H1 (cell line): ENCODE measurements around the gene ARMH4. TPM values are rescaled to one million over a fixed set of nuclear protein-coding genes. Genes with fewer than 3 reads are reported as not detected.

ENCODE experiments used
- CTCF ChIA-PET: fragments of 300-600 bp; sonication (Branson Sonifier 250); formaldehyde crosslinking; loops from one replicate; lab custom pipeline; 2021; ENCODE audit not compliant: partially characterized antibody; lab: Charles Lee
- POLR2A ChIA-PET: fragments of 300-600 bp; sonication (Branson Sonifier 250); formaldehyde crosslinking; loops from one replicate; lab custom pipeline; 2021; ENCODE audit warnings: inconsistent platforms; ENCODE audit not compliant: partially characterized antibody; lab: Charles Lee
- DNase-seq, 2 experiments: peaks; one replicate each; pipeline versions ENCODE4 v3.0.0 to v3.0.0-alpha.2; 2010 to 2022; ENCODE audit warnings: low spot score in 2 of 2, low read depth in 1 of 2, mixed read lengths in 1 of 2
- FAIRE-seq: peaks from 2 replicates; lab custom pipeline; 2011; peaks lifted over from hg19 to GRCh38; lab: Jason Lieb, UNC
- H2AFZ ChIP-seq: 2 replicates; pipeline ENCODE4 v1.8.1; 2012; ENCODE audit warnings: low read length, inconsistent platforms
- H2AK5ac ChIP-seq: 2 replicates; pipeline ENCODE4 v1.6.1; 2013; ENCODE audit warnings: low read depth, low read length
- H2BK120ac ChIP-seq: replicated peaks from 2 replicates; pipeline ENCODE3; 2013; ENCODE audit warnings: low read depth, low read length, inconsistent platforms
- H2BK12ac ChIP-seq: 2 replicates; pipeline ENCODE4 v1.6.1; 2013; ENCODE audit warnings: low read depth, low read length
- H2BK15ac ChIP-seq: 2 replicates; pipeline ENCODE4 v1.6.1; 2013; ENCODE audit warnings: low read length
- H2BK20ac ChIP-seq: 2 replicates; pipeline ENCODE4 v1.6.1; 2013; ENCODE audit warnings: low read length
- H2BK5ac ChIP-seq: 2 replicates; pipeline ENCODE4 v1.6.1; 2013; ENCODE audit warnings: low read depth, low read length
- H3K14ac ChIP-seq: 2 replicates; pipeline ENCODE4 v1.6.1; 2013; ENCODE audit warnings: inconsistent platforms; ENCODE audit not compliant: insufficient read length
- H3K18ac ChIP-seq: 2 replicates; pipeline ENCODE4 v1.6.1; 2013; ENCODE audit warnings: low read length; ENCODE audit errors: extremely low read depth
- H3K23ac ChIP-seq: 2 replicates; pipeline ENCODE4 v1.6.1; 2013; ENCODE audit warnings: inconsistent platforms; ENCODE audit not compliant: insufficient read length
- H3K23me2 ChIP-seq: 2 replicates; pipeline ENCODE4 v1.6.1; 2013; ENCODE audit warnings: low read depth, low read length
- H3K27ac ChIP-seq: 2 replicates; pipeline ENCODE4 v1.6.1; 2011; ENCODE audit warnings: low read depth, low read length, inconsistent platforms
- H3K27me3 ChIP-seq, 4 experiments: replicated peaks in 1 of 4; 1 replicate in 1 of 4; 2 replicates in 3 of 4; pipeline versions ENCODE4 v1.6.1 to v1.8.1; 2011 to 2013; ENCODE audit warnings: low read length in 3 of 4, mild to moderate bottlenecking in 3 of 4, inconsistent platforms in 2 of 4, mixed read lengths in 2 of 4, moderate library complexity in 1 of 4; ENCODE audit not compliant: control insufficient read depth in 3 of 4, insufficient read depth in 3 of 4; ENCODE audit errors: extremely low read depth in 1 of 4
- H3K36me3 ChIP-seq, 4 experiments: 2 replicates each; pipeline versions ENCODE4 v1.6.1 to v1.8.1; 2011 to 2013; ENCODE audit warnings: mild to moderate bottlenecking in 4 of 4, low read length in 3 of 4, moderate library complexity in 2 of 4, control low read depth in 1 of 4, inconsistent platforms in 1 of 4; ENCODE audit not compliant: insufficient read depth in 4 of 4, control insufficient read depth in 2 of 4
- H3K4ac ChIP-seq: replicated peaks from 2 replicates; pipeline ENCODE3; 2013; ENCODE audit warnings: low read length, low read depth, mixed read lengths, inconsistent platforms; ENCODE audit not compliant: insufficient read length
- H3K4me1 ChIP-seq, 4 experiments: replicated peaks in 1 of 4; 1 replicate in 1 of 4; 2 replicates in 3 of 4; pipeline versions ENCODE4 v1.6.1 to v1.8.1; 2011 to 2013; ENCODE audit warnings: low read length in 3 of 4, inconsistent platforms in 2 of 4, mixed read lengths in 1 of 4; ENCODE audit not compliant: insufficient read depth in 4 of 4, control insufficient read depth in 3 of 4
- H3K4me2 ChIP-seq, 2 experiments: 2 replicates each; pipeline versions ENCODE4 v1.6.1 to v1.8.1; 2011 to 2013; ENCODE audit warnings: low read depth in 2 of 2, low read length in 2 of 2, control low read depth in 1 of 2, inconsistent platforms in 1 of 2, mild to moderate bottlenecking in 1 of 2; ENCODE audit not compliant: insufficient read depth in 1 of 2
- H3K4me3 ChIP-seq, 4 experiments: fragments of 200-600, 300-600 bp in 1 of 4; sonication (generic), shearing (Covaris generic), sonication (Bioruptor Twin) in 1 of 4; 2 replicates each; pipeline versions ENCODE4 v1.5.1 to v1.8.1; 2011 to 2016; ENCODE audit warnings: low read length in 4 of 4, low read depth in 3 of 4, control low read depth in 2 of 4, inconsistent platforms in 2 of 4, mild to moderate bottlenecking in 2 of 4, mixed read lengths in 1 of 4, moderate library complexity in 1 of 4; ENCODE audit not compliant: insufficient read depth in 2 of 4; ENCODE audit errors: extremely low read depth in 1 of 4
- H3K56ac ChIP-seq: replicated peaks from 2 replicates; pipeline ENCODE3; 2013; ENCODE audit warnings: low read depth, mild to moderate bottlenecking, mixed read lengths, low read length, inconsistent platforms; ENCODE audit not compliant: insufficient read length
- H3K79me1 ChIP-seq: 2 replicates; pipeline ENCODE4 v1.6.1; 2013; ENCODE audit warnings: low read depth, low read length, control low read depth
- H3K79me2 ChIP-seq, 2 experiments: 2 replicates each; pipeline versions ENCODE4 v1.6.1 to v1.8.1; 2012 to 2013; ENCODE audit warnings: low read length in 2 of 2, mild to moderate bottlenecking in 2 of 2, inconsistent platforms in 1 of 2; ENCODE audit not compliant: insufficient read depth in 2 of 2, control insufficient read depth in 1 of 2
- H3K9ac ChIP-seq, 4 experiments: replicated peaks in 1 of 4; 1 replicate in 1 of 4; 2 replicates in 3 of 4; pipeline versions ENCODE4 v1.6.1 to v1.8.1; 2011 to 2013; ENCODE audit warnings: low read depth in 3 of 4, low read length in 3 of 4, control low read depth in 2 of 4, mild to moderate bottlenecking in 2 of 4, moderate library complexity in 2 of 4, inconsistent platforms in 1 of 4; ENCODE audit errors: extremely low read depth in 1 of 4
- H3K9me3 ChIP-seq, 2 experiments: 2 replicates each; pipeline versions ENCODE4 v1.6.1 to v1.8.1; 2012 to 2013; ENCODE audit warnings: mild to moderate bottlenecking in 2 of 2, moderate library complexity in 2 of 2, control low read depth in 1 of 2, inconsistent platforms in 1 of 2, low read depth in 1 of 2, low read length in 1 of 2, mixed read lengths in 1 of 2; ENCODE audit not compliant: insufficient read depth in 2 of 2
- H4K20me1 ChIP-seq, 2 experiments: replicated peaks in 1 of 2; 2 replicates each; pipeline versions ENCODE3 to v1.8.1; 2011 to 2013; ENCODE audit warnings: inconsistent platforms in 2 of 2, low read length in 2 of 2, mild to moderate bottlenecking in 1 of 2; ENCODE audit not compliant: insufficient read depth in 2 of 2, control insufficient read depth in 1 of 2
- H4K5ac ChIP-seq: 2 replicates; pipeline ENCODE4 v1.6.1; 2013; ENCODE audit warnings: low read length, low read depth, mixed read lengths, inconsistent platforms; ENCODE audit not compliant: insufficient read length
- H4K8ac ChIP-seq: 2 replicates; pipeline ENCODE4 v1.8.0; 2013; ENCODE audit warnings: mild to moderate bottlenecking, moderate library complexity, low read length, inconsistent platforms; ENCODE audit not compliant: insufficient read depth; ENCODE audit errors: extremely low read depth
- H4K91ac ChIP-seq: replicated peaks from 2 replicates; pipeline ENCODE3; 2013; ENCODE audit warnings: low read length, mixed read lengths, inconsistent platforms; ENCODE audit not compliant: insufficient read length
- BACH1 ChIP-seq: IDR thresholded peaks from 2 replicates; pipeline ENCODE4 v1.6.1; 2012; ENCODE audit warnings: low read length, improper control_type of control experiment
- FOSL1 ChIP-seq: IDR thresholded peaks from 2 replicates; pipeline ENCODE4 v1.6.1; 2011; ENCODE audit warnings: mild to moderate bottlenecking, low read depth, low read length, moderate library complexity; ENCODE audit not compliant: insufficient read depth
- GTF2F1 ChIP-seq: IDR thresholded peaks from 2 replicates; pipeline ENCODE4 v1.6.1; 2012; ENCODE audit warnings: low read depth, low read length, improper control_type of control experiment, borderline replicate concordance
- KDM1A ChIP-seq: fragments of 200-600, 300-600 bp; sonication (generic); IDR thresholded peaks from 2 replicates; pipeline ENCODE4 v1.7.1; 2016; ENCODE audit warnings: mild to moderate bottlenecking, low read length, borderline replicate concordance
- POLR2AphosphoS5 ChIP-seq: IDR thresholded peaks from 2 replicates; pipeline ENCODE4 v1.6.1; 2011; ENCODE audit warnings: low read depth, low read length
- RAD21 ChIP-seq, 2 experiments: IDR thresholded peaks in 1 of 2; conservative IDR thresholded peaks in 1 of 2; 2 replicates each; pipeline ENCODE4 v1.6.1; 2011; ENCODE audit warnings: low read depth in 2 of 2, low read length in 2 of 2, improper control_type of control experiment in 1 of 2, inconsistent platforms in 1 of 2, mild to moderate bottlenecking in 1 of 2, moderate library complexity in 1 of 2
- RFX5 ChIP-seq: IDR thresholded peaks from 2 replicates; pipeline ENCODE4 v1.6.1; 2011; ENCODE audit warnings: low read depth, low read length, improper control_type of control experiment, borderline replicate concordance
- SP4 ChIP-seq: IDR thresholded peaks from 2 replicates; pipeline ENCODE4 v1.6.1; 2012; ENCODE audit warnings: low read length, inconsistent platforms
- SRF ChIP-seq: IDR thresholded peaks from 2 replicates; pipeline ENCODE4 v1.6.1; 2011; ENCODE audit warnings: mild to moderate bottlenecking, low read depth, low read length, moderate library complexity
- TAF1 ChIP-seq: IDR thresholded peaks from 2 replicates; pipeline ENCODE4 v1.6.1; 2011; ENCODE audit warnings: mild to moderate bottlenecking, low read depth, low read length
- TCF12 ChIP-seq: IDR thresholded peaks from 2 replicates; pipeline ENCODE4 v1.6.1; 2011; ENCODE audit warnings: low read depth, mild to moderate bottlenecking, low read length
- WGBS, 2 experiments: shearing (Covaris generic) in 1 of 2; methylation state at CpG; one replicate each; pipeline versions ENCODE4 v1.1.6 to v1.1.7; 2013 to 2015; ENCODE audit warnings: low lambda C conversion rate in 2 of 2, mixed read lengths in 2 of 2, inconsistent platforms in 1 of 2, low coverage in 1 of 2, missing lambda C conversion rate in 1 of 2; ENCODE audit not compliant: insufficient replicate concordance in 2 of 2, insufficient coverage in 1 of 2, insufficient read length in 1 of 2; ENCODE audit errors: extremely low coverage in 1 of 2, missing lambda C conversion rate in 1 of 2; 5-methylcytosine and 5-hydroxymethylcytosine counted together
- polyA plus RNA-seq, 7 experiments: library from polyadenylated mRNA; depleted of rRNA in 3 of 7; stranded (reverse) in 5 of 7; unstranded in 2 of 7; fragments of >200 nt in 5 of 7; fragments of 200-250 nt in 2 of 7; gene quantifications; 1 replicate in 5 of 7; 2 replicates in 1 of 7; 4 replicates in 1 of 7; pipeline versions ENCODE4 v1.2.1 to v1.2.3, GENCODE V29; 2011 to 2013; ENCODE audit warnings: missing spikeins in 2 of 7, mixed read lengths in 2 of 7
- total RNA-seq: library from RNA; stranded (reverse); fragmentation: NEBNext Ultra II Directional; extraction: Animal tissue kit (Norgen Biotek cat#: 25700); gene quantifications from 2 replicates; pipeline ENCODE4 v1.2.1, GENCODE V29; 2021
- TF ChIP-seq, protein P1 (sequence below): IDR thresholded peaks from 2 replicates; pipeline ENCODE4 v1.6.1; 2012; ENCODE audit warnings: inconsistent platforms
- TF ChIP-seq, protein P2 (sequence below): IDR thresholded peaks from 2 replicates; pipeline ENCODE4 v1.6.1; 2011; ENCODE audit warnings: low read length, improper control_type of control experiment

Gene ARMH4
- total and polyA plus RNA-seq, 2 of the 8 experiments (the other 6 are each of a cell fraction or from before 2014, with no cell fraction given) = 7.1 to 25.4 TPM

DNA sequence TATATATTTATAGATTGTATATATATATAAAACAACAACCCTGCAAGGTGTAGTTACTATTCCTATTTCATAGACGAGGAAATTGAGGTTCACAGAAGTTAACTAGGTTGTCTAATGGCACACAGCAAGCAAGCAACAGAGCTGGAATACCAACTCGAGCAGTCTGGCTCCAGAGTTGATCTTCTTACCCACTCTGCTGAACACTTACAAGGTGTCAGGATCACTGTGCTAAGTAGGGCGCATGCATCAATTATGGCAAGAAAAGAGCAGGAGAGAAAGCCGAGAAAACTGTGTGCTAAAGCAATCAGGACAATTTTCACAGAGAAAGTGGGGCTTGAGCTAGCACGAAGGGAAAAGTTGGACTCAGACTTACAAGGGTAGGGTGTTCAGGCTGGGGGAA is 15.9 kb upstream of the ARMH4 start:
- H3K36me3 ChIP-seq = no peaks in the 10 kb centered on the region
- H3K23me2 ChIP-seq = no peaks in the 10 kb centered on the region
- no peak overlapping the region for H2BK12ac ChIP-seq
- no peak overlapping the region for H3K4me3 ChIP-seq
- H3K56ac ChIP-seq = no peak overlapping the region
- no peaks in the 10 kb centered on the region for H3K27me3 ChIP-seq
- H2BK5ac ChIP-seq = no peak overlapping the region
- H4K91ac ChIP-seq = no peak overlapping the region
- ChIA-PET POLR2A (no interaction called here), CTCF (interaction anchor here (0.5 to 6.4 kb wide), 10 partner anchors 14 to 102 kb away, joined by 3 to 88 read pairs (median 7); partner anchors contain the start of gene ARMH4)
- H2BK15ac ChIP-seq = no peak overlapping the region
- 0 out of 2 replicates have a peak overlapping the region, but pooled peaks have one; percentile 76 for H2AFZ ChIP-seq
- H3K4ac ChIP-seq = no peak overlapping the region
- DNase-seq = no peak
- FAIRE-seq = no peak
- no peak overlapping the region for H2AK5ac ChIP-seq
- H4K5ac ChIP-seq = no peak overlapping the region
- H2BK20ac ChIP-seq = no peak overlapping the region
- H3K79me1 ChIP-seq = no peaks in the 10 kb centered on the region
- no peak overlapping the region for H3K27ac ChIP-seq
- H2BK120ac ChIP-seq = no peak overlapping the region
- peaks cover 0 to 4% (median 1%) of the 10 kb centered on the region in 4 experiments; a peak in 1 of 7 replicates for H3K4me1 ChIP-seq
- H3K9ac ChIP-seq = no peak overlapping the region
- H3K4me2 ChIP-seq = no peak overlapping the region
- H4K8ac ChIP-seq = no peak overlapping the region
- 83% methylated on average over 5 of the region's 5 CpGs; no CpG with 5 or more reads in 1 of the 2 experiments for WGBS, 2 experiments
- H4K20me1 ChIP-seq = no peaks in the 10 kb centered on the region
- H3K23ac ChIP-seq = no peak overlapping the region
- H3K79me2 ChIP-seq = no peaks in the 10 kb centered on the region
- no peaks in the 10 kb centered on the region for H3K9me3 ChIP-seq
- no peak overlapping the region for H3K18ac ChIP-seq
- no peak overlapping the region for H3K14ac ChIP-seq
- TF ChIP-seq KDM1A (no peak), TAF1 (no peak), SP4 (no peak), BACH1 (no peak), POLR2AphosphoS5 (no peak), FOSL1 (no peak), TCF12 (no peak), SRF (no peak), GTF2F1 (no peak), RFX5 (no peak), RAD21 (IDR thresholded peaks at IDR 0.05 in 1 of 2, conservative IDR thresholded peaks at IDR 0.05 in 1 of 2; ENCODE audit: low read depth in 2 of 2, low read length in 2 of 2) (no peak)
- TF ChIP-seq, protein P1, sequence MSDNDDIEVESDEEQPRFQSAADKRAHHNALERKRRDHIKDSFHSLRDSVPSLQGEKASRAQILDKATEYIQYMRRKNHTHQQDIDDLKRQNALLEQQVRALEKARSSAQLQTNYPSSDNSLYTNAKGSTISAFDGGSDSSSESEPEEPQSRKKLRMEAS = no peak
- TF ChIP-seq, protein P2, sequence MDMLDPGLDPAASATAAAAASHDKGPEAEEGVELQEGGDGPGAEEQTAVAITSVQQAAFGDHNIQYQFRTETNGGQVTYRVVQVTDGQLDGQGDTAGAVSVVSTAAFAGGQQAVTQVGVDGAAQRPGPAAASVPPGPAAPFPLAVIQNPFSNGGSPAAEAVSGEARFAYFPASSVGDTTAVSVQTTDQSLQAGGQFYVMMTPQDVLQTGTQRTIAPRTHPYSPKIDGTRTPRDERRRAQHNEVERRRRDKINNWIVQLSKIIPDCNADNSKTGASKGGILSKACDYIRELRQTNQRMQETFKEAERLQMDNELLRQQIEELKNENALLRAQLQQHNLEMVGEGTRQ = no peak
